ENCODE data around the gene LMX1A.

The LMX1A gene

DNA sequence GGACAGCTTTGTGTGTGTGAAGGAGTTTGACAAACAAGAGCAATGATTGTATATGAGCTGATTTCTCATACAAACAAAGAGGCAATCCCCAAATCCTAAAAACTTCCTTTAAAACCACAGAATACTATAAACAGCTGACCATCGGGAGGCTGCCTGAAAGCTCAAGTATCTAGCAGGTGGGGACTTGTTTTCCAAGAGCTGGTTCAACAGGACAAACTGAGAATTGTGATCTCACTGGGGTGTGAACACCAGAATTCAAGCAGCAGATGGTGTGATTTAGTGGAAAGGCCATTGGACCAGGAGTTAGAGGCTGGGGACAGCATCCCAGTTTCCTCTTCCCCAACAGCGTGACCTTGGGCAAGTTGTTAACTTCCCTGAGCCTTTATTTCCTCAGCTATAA is 13.9 kb downstream of the LMX1A start:
- no peak overlapping the region for H3K27ac ChIP-seq
- TF ChIP-seq, protein P1, sequence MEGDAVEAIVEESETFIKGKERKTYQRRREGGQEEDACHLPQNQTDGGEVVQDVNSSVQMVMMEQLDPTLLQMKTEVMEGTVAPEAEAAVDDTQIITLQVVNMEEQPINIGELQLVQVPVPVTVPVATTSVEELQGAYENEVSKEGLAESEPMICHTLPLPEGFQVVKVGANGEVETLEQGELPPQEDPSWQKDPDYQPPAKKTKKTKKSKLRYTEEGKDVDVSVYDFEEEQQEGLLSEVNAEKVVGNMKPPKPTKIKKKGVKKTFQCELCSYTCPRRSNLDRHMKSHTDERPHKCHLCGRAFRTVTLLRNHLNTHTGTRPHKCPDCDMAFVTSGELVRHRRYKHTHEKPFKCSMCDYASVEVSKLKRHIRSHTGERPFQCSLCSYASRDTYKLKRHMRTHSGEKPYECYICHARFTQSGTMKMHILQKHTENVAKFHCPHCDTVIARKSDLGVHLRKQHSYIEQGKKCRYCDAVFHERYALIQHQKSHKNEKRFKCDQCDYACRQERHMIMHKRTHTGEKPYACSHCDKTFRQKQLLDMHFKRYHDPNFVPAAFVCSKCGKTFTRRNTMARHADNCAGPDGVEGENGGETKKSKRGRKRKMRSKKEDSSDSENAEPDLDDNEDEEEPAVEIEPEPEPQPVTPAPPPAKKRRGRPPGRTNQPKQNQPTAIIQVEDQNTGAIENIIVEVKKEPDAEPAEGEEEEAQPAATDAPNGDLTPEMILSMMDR (conservative IDR thresholded peaks at IDR 0.05), result no peak

- H3K27ac ChIP-seq, result no peak overlapping the region
- TF ChIP-seq, protein P1 (conservative IDR thresholded peaks at IDR 0.05), result no peak
Observed at GRCh38 chr1:165342168-165342567, 14.3 kb downstream of the LMX1A start.

GRCh38 chr1:165339164-165339563 is 17.4 kb downstream of the LMX1A start:
- no peak overlapping the region for H3K27ac ChIP-seq
- TF ChIP-seq, protein P1 (conservative IDR thresholded peaks at IDR 0.05), result no peak

GRCh38 chr1:165330483-165330882 is 26.0 kb downstream of the LMX1A start:
- TF ChIP-seq, protein P1 (conservative IDR thresholded peaks at IDR 0.05), result no peak
- no peak overlapping the region for H3K27ac ChIP-seq

GRCh38 chr1:165329104-165329503 is 27.4 kb downstream of the LMX1A start:
- peak overlapping the region; percentile 78 for H3K27ac ChIP-seq
- TF ChIP-seq, protein P1 (conservative IDR thresholded peaks at IDR 0.05), result no peak

GRCh38 chr1:165328136-165328535 is 28.4 kb downstream of the LMX1A start:
- TF ChIP-seq, protein P1 (conservative IDR thresholded peaks at IDR 0.05), result no peak
- peak overlapping the region; percentile 78 for H3K27ac ChIP-seq

GRCh38 chr1:165327538-165327937 is 29.0 kb downstream of the LMX1A start:
- TF ChIP-seq, protein P1 (conservative IDR thresholded peaks at IDR 0.05), result no peak
- peak overlapping the region; percentile 78 for H3K27ac ChIP-seq
